MM.1S (cell line): ENCODE measurements around the gene CRYZL1.

Experiments used
- EZH2 ChIP-seq: fragments of 300-600 bp; sonication (generic); optimal IDR thresholded peaks from 2 replicates; pipeline ENCODE3; 2017; ENCODE audit warnings: low read depth, mild to moderate bottlenecking, antibody characterized with exemption, low read length, mixed read lengths
- EZH2phosphoT487 ChIP-seq: fragments of 300-600 bp; sonication (generic); IDR thresholded peaks from 2 replicates; pipeline ENCODE4 v1.6.1; 2018; ENCODE audit warnings: antibody characterized with exemption, low read length
- TF ChIP-seq, protein P1 (sequence below): fragments of 300-600 bp; sonication (generic); IDR thresholded peaks from 2 replicates; pipeline ENCODE4 v1.5.1; 2016; ENCODE audit warnings: antibody characterized with exemption, low read length, mixed read lengths

DNA sequence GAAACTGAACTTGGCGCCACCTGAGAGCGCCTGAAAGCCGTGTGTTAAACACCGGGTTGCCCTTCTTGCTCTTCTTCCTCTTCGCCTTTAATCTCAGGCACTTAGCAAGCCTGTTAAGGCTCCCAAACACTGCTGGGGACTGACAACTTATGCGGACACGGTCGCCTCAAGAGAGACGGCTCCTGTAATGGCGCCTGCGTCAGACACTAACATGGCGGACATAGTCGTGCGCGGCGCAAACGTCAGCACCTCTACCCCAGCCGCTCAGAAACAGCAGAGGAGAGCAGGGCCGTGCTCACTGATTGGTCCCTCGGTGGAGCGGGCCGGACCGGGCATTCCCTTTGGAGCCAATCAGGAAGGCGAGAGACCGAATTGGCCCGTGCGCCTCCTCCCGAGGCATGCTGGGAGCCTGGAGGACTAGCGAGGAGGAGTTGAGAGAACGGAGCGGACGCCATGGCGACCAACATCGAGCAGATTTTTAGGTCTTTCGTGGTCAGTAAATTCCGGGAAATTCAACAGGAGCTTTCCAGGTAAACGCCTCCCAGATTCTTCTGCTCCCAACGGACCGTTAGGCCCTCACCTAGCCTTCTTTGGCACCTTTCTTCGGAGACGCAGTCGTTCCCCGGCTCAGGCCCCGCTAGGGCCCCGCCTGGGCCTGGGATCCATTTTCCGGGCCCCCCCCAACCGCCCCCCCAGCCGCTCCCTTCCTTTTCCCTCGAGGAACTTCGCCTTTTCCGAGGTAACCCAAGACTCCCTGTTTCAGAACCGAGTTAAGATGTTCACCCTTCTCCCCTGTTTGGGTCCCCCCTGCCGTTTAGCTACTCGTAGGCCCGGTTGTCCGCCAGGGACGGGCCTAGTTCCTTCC lies 98.7 kb downstream of the CRYZL1 start, which contains the start of gene SON:
- TF ChIP-seq, protein P1, sequence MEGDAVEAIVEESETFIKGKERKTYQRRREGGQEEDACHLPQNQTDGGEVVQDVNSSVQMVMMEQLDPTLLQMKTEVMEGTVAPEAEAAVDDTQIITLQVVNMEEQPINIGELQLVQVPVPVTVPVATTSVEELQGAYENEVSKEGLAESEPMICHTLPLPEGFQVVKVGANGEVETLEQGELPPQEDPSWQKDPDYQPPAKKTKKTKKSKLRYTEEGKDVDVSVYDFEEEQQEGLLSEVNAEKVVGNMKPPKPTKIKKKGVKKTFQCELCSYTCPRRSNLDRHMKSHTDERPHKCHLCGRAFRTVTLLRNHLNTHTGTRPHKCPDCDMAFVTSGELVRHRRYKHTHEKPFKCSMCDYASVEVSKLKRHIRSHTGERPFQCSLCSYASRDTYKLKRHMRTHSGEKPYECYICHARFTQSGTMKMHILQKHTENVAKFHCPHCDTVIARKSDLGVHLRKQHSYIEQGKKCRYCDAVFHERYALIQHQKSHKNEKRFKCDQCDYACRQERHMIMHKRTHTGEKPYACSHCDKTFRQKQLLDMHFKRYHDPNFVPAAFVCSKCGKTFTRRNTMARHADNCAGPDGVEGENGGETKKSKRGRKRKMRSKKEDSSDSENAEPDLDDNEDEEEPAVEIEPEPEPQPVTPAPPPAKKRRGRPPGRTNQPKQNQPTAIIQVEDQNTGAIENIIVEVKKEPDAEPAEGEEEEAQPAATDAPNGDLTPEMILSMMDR, result no peak
- TF ChIP-seq EZH2, result no peak
- no peak for TF ChIP-seq EZH2phosphoT487
